Measurements from ENCODE around the gene ASRGL1.

The ASRGL1 gene

GRCh38 chr11:62419314-62419929 lies 82.2 kb downstream of the ASRGL1 start:
- no peak for DNase-seq

GRCh38 chr11:62419943-62420342 lies 82.7 kb downstream of the ASRGL1 start:
- no peak for DNase-seq

DNA sequence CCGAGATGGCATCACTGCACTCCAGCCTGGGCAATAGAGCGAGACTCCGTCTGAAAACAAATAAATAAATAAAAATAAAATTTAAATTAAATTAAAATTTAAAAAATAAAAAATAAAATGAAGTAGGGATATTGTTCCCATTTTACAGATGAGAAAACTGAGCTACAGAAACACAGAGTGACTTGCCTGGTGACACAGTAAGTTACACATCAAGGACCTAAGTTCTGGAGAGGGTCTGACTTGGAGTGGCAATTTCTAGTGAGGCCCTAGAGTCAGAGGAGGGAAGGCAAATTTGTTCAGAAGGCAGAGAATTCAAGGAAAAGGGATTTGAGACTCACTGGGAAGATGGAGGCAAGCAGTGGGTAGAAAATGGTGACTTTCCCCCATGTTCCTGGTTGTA lies 83.6 kb downstream of the ASRGL1 start:
- no peak for DNase-seq

DNA sequence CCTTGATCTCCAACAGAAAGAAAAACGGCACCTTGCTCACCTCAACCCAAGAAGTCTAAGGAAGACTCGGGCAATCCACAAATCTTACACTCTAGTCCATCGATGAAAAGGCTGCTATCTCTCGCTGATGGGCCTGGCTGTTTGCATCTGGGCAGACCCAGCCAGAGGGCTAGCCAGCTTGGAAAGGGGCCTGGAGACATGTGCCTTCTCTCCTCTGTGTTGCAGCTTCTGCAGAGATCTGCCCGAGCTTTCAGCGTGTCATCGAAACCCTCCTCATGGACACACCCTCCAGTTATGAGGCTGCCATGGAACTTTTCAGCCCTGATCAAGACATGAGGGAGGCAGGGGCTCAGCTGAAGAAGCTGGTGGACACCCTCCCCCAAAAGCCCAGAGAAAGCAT lies 84.7 kb downstream of the ASRGL1 start:
- no peak for DNase-seq

- no peak for DNase-seq
Measured at GRCh38 chr11:62423012-62423411, 85.8 kb downstream of the ASRGL1 start.

DNA sequence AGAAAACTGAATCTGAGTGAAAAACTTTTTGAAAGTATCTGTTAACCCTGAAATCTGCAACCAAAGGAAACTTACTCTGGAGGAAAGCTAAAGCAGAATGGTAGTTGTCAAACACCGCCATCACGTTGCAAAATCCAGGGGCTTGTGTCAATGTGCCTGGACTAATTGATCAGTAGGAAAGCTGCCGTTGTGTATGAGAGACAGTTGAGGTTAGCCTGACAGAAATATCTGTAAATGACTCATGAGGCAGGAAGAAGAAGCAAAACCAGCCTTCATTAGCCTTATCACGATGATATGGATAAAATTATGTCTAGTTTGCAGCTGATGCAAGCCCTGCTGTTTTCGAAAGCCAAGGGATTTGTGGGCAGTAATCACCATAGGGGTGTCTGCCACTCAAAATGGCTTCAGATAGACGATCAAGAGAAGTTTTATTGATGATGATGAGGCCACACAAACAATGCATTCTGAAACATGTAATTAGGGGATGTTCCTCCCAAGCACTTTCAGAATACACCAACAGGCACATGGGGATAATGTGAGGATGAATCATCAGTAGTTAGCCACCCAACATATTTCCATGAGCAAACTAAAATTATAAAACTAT lies 90.5 kb downstream of the ASRGL1 start:
- peak; percentile 73 to 90 for DNase-seq

- peak; percentile 42 for DNase-seq
Measured at GRCh38 chr11:62428871-62429560, 91.8 kb downstream of the ASRGL1 start.

GRCh38 chr11:62430425-62430824 lies 93.2 kb downstream of the ASRGL1 start:
- DNase-seq = no peak

DNA sequence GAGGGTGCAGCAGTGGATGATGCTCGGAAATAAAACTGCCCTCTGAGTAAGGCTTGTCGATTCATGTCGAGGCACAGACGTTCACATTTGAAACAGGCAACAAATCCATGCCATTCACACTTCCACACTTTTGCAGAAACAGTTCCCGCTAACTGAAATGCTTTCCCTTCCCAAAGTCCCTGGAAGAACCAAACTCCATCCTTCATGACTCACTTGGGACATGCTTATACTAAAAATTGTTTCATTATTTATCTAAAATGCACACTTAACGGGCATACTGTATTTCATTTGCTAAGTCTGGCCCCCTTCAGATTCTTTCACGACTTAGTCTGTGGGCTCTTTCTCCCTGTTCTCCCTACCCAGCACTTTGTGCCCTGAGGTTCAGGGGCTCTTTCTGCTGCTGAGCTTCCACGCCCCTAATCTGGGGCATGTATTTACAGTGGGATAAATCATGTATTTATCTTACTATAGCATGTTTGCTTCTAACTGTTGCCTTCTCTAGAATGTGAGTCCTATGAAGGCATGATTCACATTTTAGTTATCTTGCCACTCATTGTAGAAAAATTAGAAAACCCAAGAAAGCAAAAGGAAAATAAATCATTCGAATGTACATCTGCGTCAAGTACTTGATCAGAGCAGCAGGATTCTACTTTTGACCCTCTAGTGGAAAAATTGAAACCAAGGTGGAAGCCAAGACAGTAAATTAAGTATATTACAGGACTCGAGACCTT lies 94.1 kb downstream of the ASRGL1 start:
- DNase-seq = no peak

DNA sequence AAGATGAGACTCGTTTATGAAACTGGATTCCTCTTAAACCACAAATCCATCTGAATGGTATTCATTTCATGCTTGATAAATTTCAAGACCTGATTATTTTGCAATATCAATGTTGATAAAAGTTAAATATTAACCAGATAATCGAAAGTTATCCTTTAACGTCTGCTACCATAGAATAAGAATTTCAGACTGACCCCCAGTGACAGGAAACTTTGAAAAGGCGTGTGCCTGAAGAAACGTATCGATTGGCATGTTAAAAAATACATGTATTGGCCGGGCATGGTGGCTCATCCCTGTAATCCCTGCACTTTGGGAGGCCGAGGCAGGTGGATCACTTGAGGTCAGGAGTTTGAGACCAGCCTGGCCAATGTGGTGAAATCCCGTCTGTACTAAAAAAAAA lies 95.4 kb downstream of the ASRGL1 start:
- no peak for DNase-seq

DNA sequence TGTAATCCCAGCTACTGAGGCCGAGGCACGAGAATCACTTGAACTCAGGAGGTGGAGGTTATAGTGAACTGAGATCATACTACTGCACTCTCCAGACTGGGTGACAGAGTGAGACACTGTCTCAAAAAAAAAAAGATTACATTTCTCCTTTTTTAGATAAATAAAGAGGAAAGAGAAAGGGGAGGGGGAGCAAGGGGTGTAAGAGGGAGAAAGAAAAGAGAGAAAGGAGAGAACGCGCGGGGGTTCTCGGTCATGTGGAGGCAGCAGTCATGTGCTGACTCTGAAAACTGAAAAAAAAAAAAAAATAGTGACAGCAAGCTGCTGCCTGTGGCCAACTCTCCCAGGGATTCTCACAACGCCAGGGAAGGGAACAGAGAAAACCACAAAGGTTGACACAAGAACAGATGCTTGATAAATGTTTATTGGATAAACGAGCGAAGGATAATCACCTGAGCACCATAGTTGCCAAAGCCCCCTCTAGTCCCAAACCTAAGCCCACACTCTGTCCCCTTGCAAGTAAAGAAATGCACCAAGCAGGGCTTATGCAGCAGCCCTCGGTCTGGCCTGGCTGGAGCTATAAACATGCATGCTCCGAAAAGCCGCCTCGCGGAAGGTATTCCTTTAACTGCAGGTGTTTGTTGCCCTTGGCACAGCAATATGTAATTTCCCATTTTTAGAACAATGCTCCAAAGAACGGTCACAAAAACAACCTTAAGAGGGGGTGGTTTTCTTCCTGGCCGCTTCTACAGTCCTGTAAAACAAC lies 96.1 kb downstream of the ASRGL1 start:
- DNase-seq = no peak

- DNase-seq = no peak
Measured at GRCh38 chr11:62433904-62434276, 96.6 kb downstream of the ASRGL1 start.

DNA sequence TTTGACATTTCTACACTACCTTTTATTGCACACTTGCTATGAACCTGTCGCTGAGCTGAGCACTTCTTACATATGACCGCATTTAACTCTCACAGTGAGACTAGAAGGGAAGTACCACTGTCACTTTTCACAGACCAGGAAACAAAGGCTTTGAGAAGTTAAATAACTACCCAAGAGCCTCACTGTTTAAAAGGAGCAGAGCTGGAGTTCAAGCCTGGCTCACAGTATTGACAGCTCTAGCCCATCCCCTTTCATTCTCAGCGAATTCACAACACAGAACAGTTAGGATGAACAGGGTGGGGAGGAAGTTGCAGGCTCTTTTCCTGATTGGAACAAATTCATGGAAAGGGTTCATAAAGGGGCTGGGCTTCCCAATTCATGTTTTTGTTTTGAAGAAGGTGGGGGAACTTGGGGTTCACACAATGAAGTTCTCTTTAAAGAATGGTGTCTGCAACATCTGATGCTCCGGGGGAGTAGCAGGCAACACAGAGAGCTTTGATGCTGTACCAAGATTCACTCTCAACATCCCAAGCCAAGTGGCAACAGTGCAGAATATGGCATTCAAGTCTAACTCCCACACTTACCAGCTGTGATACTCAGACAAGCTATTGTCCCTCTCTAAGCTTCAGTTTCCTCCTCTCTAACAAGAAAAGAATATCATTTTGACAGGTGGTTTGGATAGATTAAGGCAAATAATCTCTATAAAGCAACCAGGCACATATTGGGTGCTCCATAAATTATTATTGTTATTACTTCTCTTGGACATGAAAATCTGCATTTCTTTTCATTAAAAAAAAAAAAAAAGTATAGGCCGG lies 98.8 kb downstream of the ASRGL1 start:
- peak; percentile 31 to 35 for DNase-seq

- DNase-seq = no peak
Measured at GRCh38 chr11:62437616-62438015, 100.4 kb downstream of the ASRGL1 start.

- DNase-seq = no peak
Measured at GRCh38 chr11:62438641-62439040, 101.4 kb downstream of the ASRGL1 start.

GRCh38 chr11:62439785-62440602 lies 102.7 kb downstream of the ASRGL1 start:
- peak; percentile 69 to 93 for DNase-seq

All from inflammatory macrophage treated with lipopolysaccharide for 1 hour (primary cell).